ENCODE measurements around the gene PHF20. TPM values are rescaled to one million over a fixed set of nuclear protein-coding genes. Genes with fewer than 3 reads are reported as not detected.

Gene PHF20
- total and polyA plus RNA-seq, 2 of the 8 experiments (the other 6 are each of a cell fraction or from before 2014, with no cell fraction given) = 25.6 to 70.1 TPM

GRCh38 chr20:35892871-35893270, 121.1 kb downstream of the PHF20 start:
- Histone ChIP-seq H2AK5ac (ENCODE audit: low read depth, low read length) (no peak overlapping the region), H3K79me1 (ENCODE audit: low read depth, low read length) (no peaks in the 10 kb centered on the region), H3K9me3 (ENCODE audit: insufficient read depth in 2 of 2, low read depth in 1 of 2, low read length in 1 of 2) (no peaks in the 10 kb centered on the region), H3K27me3 (replicated peaks in 1 of 4; ENCODE audit: control insufficient read depth in 3 of 4, extremely low read depth in 1 of 4, insufficient read depth in 3 of 4, low read length in 3 of 4) (no peaks in the 10 kb centered on the region), H3K4me1 (replicated peaks in 1 of 4; ENCODE audit: control insufficient read depth in 3 of 4, insufficient read depth in 4 of 4, low read length in 3 of 4) (no peaks in the 10 kb centered on the region), H4K8ac (ENCODE audit: extremely low read depth, insufficient read depth, low read length) (no peak overlapping the region), H2BK20ac (ENCODE audit: low read length) (no peak overlapping the region), H3K4me2 (ENCODE audit: insufficient read depth in 1 of 2, low read depth in 2 of 2, low read length in 2 of 2) (no peak overlapping the region), H3K18ac (ENCODE audit: extremely low read depth, low read length) (no peak overlapping the region; the same call in 1 of the 2 replicates), H3K23me2 (ENCODE audit: low read depth, low read length) (no peaks in the 10 kb centered on the region), H3K9ac (replicated peaks in 1 of 4; ENCODE audit: extremely low read depth in 1 of 4, low read depth in 3 of 4, low read length in 3 of 4) (no peak overlapping the region), H3K4ac (replicated peaks; ENCODE audit: insufficient read length, low read depth, low read length) (no peak overlapping the region), H2BK12ac (ENCODE audit: low read depth, low read length) (no peak overlapping the region), H3K14ac (ENCODE audit: insufficient read length) (no peak overlapping the region), H3K79me2 (ENCODE audit: control insufficient read depth in 1 of 2, insufficient read depth in 2 of 2, low read length in 2 of 2) (no peaks in the 10 kb centered on the region), H3K23ac (ENCODE audit: insufficient read length) (no peak overlapping the region), H3K27ac (ENCODE audit: low read depth, low read length) (no peak overlapping the region), H2BK15ac (ENCODE audit: low read length) (no peak overlapping the region), H4K5ac (ENCODE audit: insufficient read length, low read depth, low read length) (no peak overlapping the region), H2BK120ac (replicated peaks; ENCODE audit: low read depth, low read length) (no peak overlapping the region), H3K56ac (replicated peaks; ENCODE audit: insufficient read length, low read depth, low read length) (no peak overlapping the region), H3K36me3 (ENCODE audit: control insufficient read depth in 2 of 4, insufficient read depth in 4 of 4, low read length in 3 of 4) (no peaks in the 10 kb centered on the region; a peak in 2 of 8 replicates), H2BK5ac (ENCODE audit: low read depth, low read length) (no peak overlapping the region), H3K4me3 (ENCODE audit: extremely low read depth in 1 of 4, insufficient read depth in 2 of 4, low read depth in 3 of 4, low read length in 4 of 4) (no peak overlapping the region), H4K20me1 (replicated peaks in 1 of 2; ENCODE audit: control insufficient read depth in 1 of 2, insufficient read depth in 2 of 2, low read length in 2 of 2) (no peaks in the 10 kb centered on the region), H4K91ac (replicated peaks; ENCODE audit: insufficient read length, low read length) (no peak overlapping the region), H2AFZ (ENCODE audit: low read length) (no peak overlapping the region)
- no peak for TF ChIP-seq CBX8 (IDR thresholded peaks at IDR 0.05; ENCODE audit: borderline replicate concordance, low read depth, low read length)
- WGBS, 2 experiments (ENCODE audit: extremely low coverage in 1 of 2, insufficient coverage in 1 of 2, insufficient read length in 1 of 2, insufficient replicate concordance in 2 of 2, low coverage in 1 of 2, low lambda C conversion rate in 2 of 2, missing lambda C conversion rate in 1 of 2) = 93% methylated on average over 3 of the region's 3 CpGs; no CpG with 5 or more reads in 1 of the 2 experiments
- ChIA-PET POLR2A (ENCODE audit: partially characterized antibody) (interaction anchor here (0.6 to 1.2 kb wide), 4 partner anchors 23 to 866 kb away, joined by 3 read pairs; no protein-coding TSS in a partner anchor), CTCF (ENCODE audit: partially characterized antibody) (interaction anchor here (1.0 to 1.8 kb wide), 3 partner anchors 17 to 150 kb away, joined by 3 to 4 read pairs (median 3); partner anchors contain the start of gene RBM39)
- DNase-seq (ENCODE audit: low read depth in 1 of 2, low spot score in 2 of 2) (no peak), FAIRE-seq (no peak)
